T-helper 9 cell (primary cell): ENCODE results near the gene PTPRN2.
"Not testable (repeated sequence)": the region's sequence is repeated elsewhere in the genome, so short reads cannot be mapped to it uniquely, and the experiment has no call there.

Experiments used
- DNase-seq: peaks from one replicate; pipeline ENCODE4 v3.0.0-alpha.2; 2020

The PTPRN2 gene

GRCh38 chr7:157731126-157731525 is 856.5 kb downstream of the PTPRN2 start:
- no peak for DNase-seq

GRCh38 chr7:157730614-157731013 is 857.0 kb downstream of the PTPRN2 start:
- no peak for DNase-seq

GRCh38 chr7:157729566-157729965 is 858.1 kb downstream of the PTPRN2 start:
- DNase-seq: no peak

GRCh38 chr7:157727964-157728615 is 859.5 kb downstream of the PTPRN2 start:
- DNase-seq: no peak

GRCh38 chr7:157726764-157727163 is 860.9 kb downstream of the PTPRN2 start:
- DNase-seq: no peak

GRCh38 chr7:157725312-157725711 is 862.3 kb downstream of the PTPRN2 start:
- not testable (repeated sequence) for DNase-seq

- no peak for DNase-seq
Observed at GRCh38 chr7:157723205-157723604, 864.4 kb downstream of the PTPRN2 start.

GRCh38 chr7:157722137-157723060 is 865.2 kb downstream of the PTPRN2 start:
- DNase-seq: no peak

GRCh38 chr7:157721468-157722136 is 866.0 kb downstream of the PTPRN2 start:
- no peak for DNase-seq

GRCh38 chr7:157719705-157720655 is 867.6 kb downstream of the PTPRN2 start:
- DNase-seq: no peak

- DNase-seq: no peak
Observed at GRCh38 chr7:157719008-157719682, 868.5 kb downstream of the PTPRN2 start.

- DNase-seq: no peak
Observed at GRCh38 chr7:157718303-157719007, 869.2 kb downstream of the PTPRN2 start.

GRCh38 chr7:157717211-157718174 is 870.1 kb downstream of the PTPRN2 start:
- DNase-seq: no peak

- no peak for DNase-seq
Observed at GRCh38 chr7:157715938-157716280, 871.7 kb downstream of the PTPRN2 start.

- DNase-seq: no peak
Observed at GRCh38 chr7:157715071-157715937, 872.3 kb downstream of the PTPRN2 start.

- DNase-seq: no peak
Observed at GRCh38 chr7:157714166-157715070, 873.2 kb downstream of the PTPRN2 start.

GRCh38 chr7:157713591-157713990 is 874.0 kb downstream of the PTPRN2 start:
- no peak for DNase-seq
